ENCODE results near the gene ELOVL5.

GRCh38 chr6:53369876-53370515 lies 21.2 kb upstream of the ELOVL5 start:
- TF ChIP-seq CTCF (IDR thresholded peaks at IDR 0.05; ENCODE audit: insufficient read depth, low read depth, low read length) (no peak), EZH2 (IDR thresholded peaks at IDR 0.05; ENCODE audit: insufficient read depth, low read length) (no peak)

All from astrocyte (in vitro differentiated cells and primary cell).